Neural cell (in vitro differentiated cells): ENCODE data around the gene TRIM59. TPM values are rescaled to one million over a fixed set of nuclear protein-coding genes. Genes with fewer than 3 reads are reported as not detected.

Experiments used
- H2AFZ ChIP-seq: fragments of 200-600, 300-800 bp; sonication (generic), shearing (Covaris generic); 2 replicates; pipeline ENCODE4 v1.6.0; 2014; ENCODE audit warnings: low read depth, mild to moderate bottlenecking, antibody characterized with exemption, low read length, moderate library complexity
- H3F3A ChIP-seq: fragments of 200-600 bp; shearing (Covaris generic); 2 replicates; pipeline ENCODE4 v1.6.1; 2016; ENCODE audit warnings: mild to moderate bottlenecking, moderate library complexity, mixed read lengths, antibody characterized with exemption, low read length; ENCODE audit not compliant: insufficient read depth, poor library complexity, severe bottlenecking
- H3K27ac ChIP-seq: fragments of 200-600, 300-800 bp; sonication (generic), shearing (Covaris generic); 2 replicates; pipeline ENCODE4 v1.5.1; 2014; ENCODE audit warnings: mild to moderate bottlenecking, low read length, moderate library complexity
- H3K27me3 ChIP-seq: fragments of 300-800, 200-600 bp; sonication (generic), shearing (Covaris generic); 2 replicates; pipeline ENCODE4 v1.6.0; 2014; ENCODE audit warnings: mild to moderate bottlenecking, low read depth, low read length, moderate library complexity; ENCODE audit not compliant: insufficient read depth
- H3K36me3 ChIP-seq: fragments of 300-800, 200-600 bp; sonication (generic), shearing (Covaris generic); 2 replicates; pipeline ENCODE4 v1.5.1; 2014; ENCODE audit warnings: mild to moderate bottlenecking, antibody characterized with exemption, low read length, moderate library complexity; ENCODE audit not compliant: insufficient read depth
- H3K4me2 ChIP-seq: fragments of 300-800, 200-600 bp; sonication (generic), shearing (Covaris generic); 2 replicates; pipeline ENCODE4 v1.6.0; 2014; ENCODE audit warnings: mild to moderate bottlenecking, low read length
- H3K4me3 ChIP-seq: fragments of 300-800, 200-600 bp; sonication (generic), shearing (Covaris generic); 2 replicates; pipeline ENCODE4 v1.5.1; 2014; ENCODE audit warnings: mild to moderate bottlenecking, low read length, moderate library complexity
- H3K79me2 ChIP-seq: fragments of 200-600 bp; shearing (Covaris generic); replicated peaks from 2 replicates; pipeline ENCODE4 v1.6.0; 2014; ENCODE audit warnings: mild to moderate bottlenecking, low read length, moderate library complexity; ENCODE audit not compliant: insufficient read depth
- H3K9ac ChIP-seq: fragments of 300-800, 200-600 bp; sonication (generic), shearing (Covaris generic); 2 replicates; pipeline ENCODE4 v1.6.1; 2016; ENCODE audit warnings: mild to moderate bottlenecking, low read length, mixed read lengths
- H3K9me2 ChIP-seq: fragments of 200-600 bp; shearing (Covaris generic); 2 replicates; pipeline ENCODE4 v1.6.1; 2016; ENCODE audit warnings: mild to moderate bottlenecking, low read length, mixed read lengths; ENCODE audit not compliant: insufficient read depth
- H3K9me3 ChIP-seq: fragments of 200-600, 300-800 bp; sonication (generic), shearing (Covaris generic); 2 replicates; pipeline ENCODE4 v1.6.1; 2016; ENCODE audit warnings: mild to moderate bottlenecking, mixed run types, low read length, moderate library complexity, mixed read lengths
- H4K20me1 ChIP-seq: fragments of 200-600 bp; shearing (Covaris generic); 2 replicates; pipeline ENCODE4 v1.6.1; 2016; ENCODE audit warnings: mild to moderate bottlenecking, mixed run types; ENCODE audit not compliant: insufficient read depth
- EP300 ChIP-seq: fragments of 450-650 bp; conservative IDR thresholded peaks from 2 replicates; pipeline ENCODE4 v1.6.1; 2014; ENCODE audit warnings: antibody characterized with exemption, mild to moderate bottlenecking, moderate library complexity; ENCODE audit not compliant: poor library complexity, severe bottlenecking
- EZH2 ChIP-seq: fragments of 200-600, 300-800 bp; shearing (Covaris generic), sonication (generic); IDR thresholded peaks from 2 replicates; pipeline ENCODE4 v1.6.1; 2014; ENCODE audit warnings: antibody characterized with exemption, low read length, borderline replicate concordance, mild to moderate bottlenecking; ENCODE audit not compliant: insufficient read depth, poor library complexity, severe bottlenecking
- MXI1 ChIP-seq: fragments of 450-650 bp; conservative IDR thresholded peaks from 2 replicates; pipeline ENCODE4 v1.6.1; 2014; ENCODE audit warnings: antibody characterized with exemption, mild to moderate bottlenecking; ENCODE audit not compliant: poor library complexity, severe bottlenecking
- POLR2AphosphoS5 ChIP-seq: IDR thresholded peaks from 2 replicates; pipeline ENCODE4 v1.6.1; 2012
- RAD21 ChIP-seq: fragments of 450-650 bp; conservative IDR thresholded peaks from 2 replicates; pipeline ENCODE4 v1.6.1; 2014; ENCODE audit warnings: antibody characterized with exemption, mild to moderate bottlenecking, moderate library complexity
- SMC3 ChIP-seq: fragments of 450-650 bp; conservative IDR thresholded peaks from 2 replicates; pipeline ENCODE4 v1.6.1; 2014; ENCODE audit warnings: antibody characterized with exemption, mild to moderate bottlenecking, moderate library complexity; ENCODE audit not compliant: poor library complexity
- TAF1 ChIP-seq: IDR thresholded peaks from 2 replicates; pipeline ENCODE4 v1.6.1; 2012; ENCODE audit warnings: low read depth
- polyA plus RNA-seq: library from polyadenylated mRNA; depleted of rRNA; stranded (reverse); fragments of >200 nt; gene quantifications from 2 replicates; pipeline ENCODE4 v1.2.3, GENCODE V29; 2014
- TF ChIP-seq, protein P1 (sequence below): fragments of 450-650 bp; IDR thresholded peaks from 2 replicates; pipeline ENCODE4 v1.5.1; 2014; ENCODE audit warnings: antibody characterized with exemption, mild to moderate bottlenecking, moderate library complexity; ENCODE audit not compliant: poor library complexity, severe bottlenecking
- TF ChIP-seq, protein P2 (sequence below): IDR thresholded peaks from 2 replicates; pipeline ENCODE4 v1.6.1; 2012; ENCODE audit warnings: borderline replicate concordance

The TRIM59 gene
- polyA plus RNA-seq, 1 donor from 2014 or later = 0.53 TPM

DNA sequence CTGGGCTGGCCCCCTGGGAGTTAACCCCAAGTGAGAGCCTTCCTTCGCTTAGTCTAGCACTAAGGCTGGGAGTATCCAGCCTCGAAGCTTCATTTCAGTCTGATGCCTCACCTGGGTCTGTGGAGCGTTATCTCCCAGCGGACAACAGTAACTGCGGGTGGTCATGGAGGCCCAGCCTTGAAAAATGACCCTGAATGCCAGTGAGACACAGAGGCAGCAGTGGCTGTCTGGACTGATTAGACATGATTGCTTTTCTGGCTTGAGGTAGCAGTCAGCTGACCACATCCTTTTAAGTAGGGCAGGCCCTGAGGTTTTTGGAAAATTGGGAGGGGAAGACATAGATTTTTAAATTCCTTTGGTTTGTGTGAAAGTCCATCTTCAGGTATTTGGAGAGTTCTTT lies 28.2 kb upstream of the TRIM59 start:
- H3K9me2 ChIP-seq = no peaks in the 10 kb centered on the region
- no peaks in the 10 kb centered on the region for H3K79me2 ChIP-seq
- H3F3A ChIP-seq = no peaks in the 10 kb centered on the region
- no peaks in the 10 kb centered on the region for H3K27me3 ChIP-seq
- no peaks in the 10 kb centered on the region for H3K9me3 ChIP-seq
- no peak overlapping the region for H3K4me2 ChIP-seq
- TF ChIP-seq POLR2AphosphoS5 (no peak), MXI1 (no peak), RAD21 (no peak), SMC3 (no peak), EP300 (no peak), TAF1 (no peak), EZH2 (no peak)
- TF ChIP-seq, protein P1, sequence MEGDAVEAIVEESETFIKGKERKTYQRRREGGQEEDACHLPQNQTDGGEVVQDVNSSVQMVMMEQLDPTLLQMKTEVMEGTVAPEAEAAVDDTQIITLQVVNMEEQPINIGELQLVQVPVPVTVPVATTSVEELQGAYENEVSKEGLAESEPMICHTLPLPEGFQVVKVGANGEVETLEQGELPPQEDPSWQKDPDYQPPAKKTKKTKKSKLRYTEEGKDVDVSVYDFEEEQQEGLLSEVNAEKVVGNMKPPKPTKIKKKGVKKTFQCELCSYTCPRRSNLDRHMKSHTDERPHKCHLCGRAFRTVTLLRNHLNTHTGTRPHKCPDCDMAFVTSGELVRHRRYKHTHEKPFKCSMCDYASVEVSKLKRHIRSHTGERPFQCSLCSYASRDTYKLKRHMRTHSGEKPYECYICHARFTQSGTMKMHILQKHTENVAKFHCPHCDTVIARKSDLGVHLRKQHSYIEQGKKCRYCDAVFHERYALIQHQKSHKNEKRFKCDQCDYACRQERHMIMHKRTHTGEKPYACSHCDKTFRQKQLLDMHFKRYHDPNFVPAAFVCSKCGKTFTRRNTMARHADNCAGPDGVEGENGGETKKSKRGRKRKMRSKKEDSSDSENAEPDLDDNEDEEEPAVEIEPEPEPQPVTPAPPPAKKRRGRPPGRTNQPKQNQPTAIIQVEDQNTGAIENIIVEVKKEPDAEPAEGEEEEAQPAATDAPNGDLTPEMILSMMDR = no peak
- TF ChIP-seq, protein P2, sequence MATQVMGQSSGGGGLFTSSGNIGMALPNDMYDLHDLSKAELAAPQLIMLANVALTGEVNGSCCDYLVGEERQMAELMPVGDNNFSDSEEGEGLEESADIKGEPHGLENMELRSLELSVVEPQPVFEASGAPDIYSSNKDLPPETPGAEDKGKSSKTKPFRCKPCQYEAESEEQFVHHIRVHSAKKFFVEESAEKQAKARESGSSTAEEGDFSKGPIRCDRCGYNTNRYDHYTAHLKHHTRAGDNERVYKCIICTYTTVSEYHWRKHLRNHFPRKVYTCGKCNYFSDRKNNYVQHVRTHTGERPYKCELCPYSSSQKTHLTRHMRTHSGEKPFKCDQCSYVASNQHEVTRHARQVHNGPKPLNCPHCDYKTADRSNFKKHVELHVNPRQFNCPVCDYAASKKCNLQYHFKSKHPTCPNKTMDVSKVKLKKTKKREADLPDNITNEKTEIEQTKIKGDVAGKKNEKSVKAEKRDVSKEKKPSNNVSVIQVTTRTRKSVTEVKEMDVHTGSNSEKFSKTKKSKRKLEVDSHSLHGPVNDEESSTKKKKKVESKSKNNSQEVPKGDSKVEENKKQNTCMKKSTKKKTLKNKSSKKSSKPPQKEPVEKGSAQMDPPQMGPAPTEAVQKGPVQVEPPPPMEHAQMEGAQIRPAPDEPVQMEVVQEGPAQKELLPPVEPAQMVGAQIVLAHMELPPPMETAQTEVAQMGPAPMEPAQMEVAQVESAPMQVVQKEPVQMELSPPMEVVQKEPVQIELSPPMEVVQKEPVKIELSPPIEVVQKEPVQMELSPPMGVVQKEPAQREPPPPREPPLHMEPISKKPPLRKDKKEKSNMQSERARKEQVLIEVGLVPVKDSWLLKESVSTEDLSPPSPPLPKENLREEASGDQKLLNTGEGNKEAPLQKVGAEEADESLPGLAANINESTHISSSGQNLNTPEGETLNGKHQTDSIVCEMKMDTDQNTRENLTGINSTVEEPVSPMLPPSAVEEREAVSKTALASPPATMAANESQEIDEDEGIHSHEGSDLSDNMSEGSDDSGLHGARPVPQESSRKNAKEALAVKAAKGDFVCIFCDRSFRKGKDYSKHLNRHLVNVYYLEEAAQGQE = no peak
- H3K4me3 ChIP-seq = no peak overlapping the region
- no peak overlapping the region for H3K27ac ChIP-seq
- no peak overlapping the region for H2AFZ ChIP-seq
- no peaks in the 10 kb centered on the region for H3K36me3 ChIP-seq
- no peak overlapping the region for H3K9ac ChIP-seq
- no peaks in the 10 kb centered on the region for H4K20me1 ChIP-seq

DNA sequence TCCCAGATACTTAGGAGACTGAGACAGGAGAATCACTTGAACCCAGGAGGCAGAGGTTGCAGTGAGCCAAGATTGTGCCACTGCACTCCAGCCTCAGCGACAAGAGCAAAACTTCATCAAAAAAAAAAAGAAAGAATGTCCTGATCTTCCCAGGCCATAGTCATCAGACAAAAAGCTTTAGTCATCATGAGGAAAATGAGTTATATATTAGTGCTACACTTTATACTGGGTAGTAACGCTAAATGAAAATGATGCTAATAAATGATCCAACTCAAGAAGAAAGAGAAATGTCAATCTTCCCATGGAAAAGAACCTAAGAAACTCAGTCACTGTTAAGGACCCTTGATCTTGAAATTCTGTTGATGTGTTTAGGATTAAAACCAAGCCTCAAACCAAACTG lies 26.3 kb upstream of the TRIM59 start:
- Histone ChIP-seq H3K9ac (no peak overlapping the region), H4K20me1 (no peaks in the 10 kb centered on the region), H3F3A (no peaks in the 10 kb centered on the region), H3K79me2 (no peaks in the 10 kb centered on the region), H3K9me2 (no peaks in the 10 kb centered on the region), H3K4me2 (no peak overlapping the region), H3K4me3 (no peak overlapping the region), H3K9me3 (no peaks in the 10 kb centered on the region), H3K27ac (no peak overlapping the region), H2AFZ (no peak overlapping the region), H3K36me3 (no peaks in the 10 kb centered on the region), H3K27me3 (no peaks in the 10 kb centered on the region)
- TF ChIP-seq TAF1 (no peak), RAD21 (no peak), MXI1 (no peak), POLR2AphosphoS5 (no peak), EP300 (no peak), SMC3 (no peak)
- TF ChIP-seq, protein P1 = no peak
